KMS-11 (cell line): ENCODE results near the gene P2RY14.

ENCODE experiments used
- H2AFZ ChIP-seq: fragments of 200-600 bp; sonication (generic); 2 replicates; pipeline ENCODE4 v1.6.1; 2016; ENCODE audit warnings: antibody characterized with exemption, mixed run types, low read depth
- H3K27ac ChIP-seq: fragments of 200-600 bp; sonication (generic); 2 replicates; pipeline ENCODE4 v1.6.1; 2016; ENCODE audit warnings: mild to moderate bottlenecking, mixed run types
- H3K27me3 ChIP-seq: fragments of 200-600 bp; sonication (generic); 2 replicates; pipeline ENCODE4 v1.6.1; 2017; ENCODE audit warnings: mild to moderate bottlenecking, low read depth, mixed run types, moderate library complexity; ENCODE audit not compliant: insufficient read depth
- H3K36me3 ChIP-seq: fragments of 200-600 bp; sonication (generic); 2 replicates; pipeline ENCODE4 v1.6.1; 2017; ENCODE audit warnings: mild to moderate bottlenecking, mixed run types; ENCODE audit not compliant: insufficient read depth
- H3K4me1 ChIP-seq: fragments of 200-600 bp; sonication (generic); 2 replicates; pipeline ENCODE4 v1.6.1; 2016; ENCODE audit warnings: mild to moderate bottlenecking, low read depth, mixed run types; ENCODE audit not compliant: poor library complexity, severe bottlenecking
- H3K4me2 ChIP-seq: fragments of 200-600 bp; sonication (generic); 2 replicates; pipeline ENCODE4 v1.7.0; 2016; ENCODE audit warnings: mild to moderate bottlenecking, mixed run types
- H3K4me3 ChIP-seq: fragments of 200-600 bp; sonication (generic); IDR thresholded peaks from 2 replicates; pipeline ENCODE4 v1.6.1; 2017; ENCODE audit warnings: low read depth, low read length, mixed read lengths; ENCODE audit not compliant: insufficient read depth
- H3K79me2 ChIP-seq: fragments of 200-600 bp; sonication (generic); 2 replicates; pipeline ENCODE4 v1.6.1; 2016; ENCODE audit warnings: low read depth, mixed run types; ENCODE audit not compliant: insufficient read depth
- H3K9ac ChIP-seq: fragments of 200-600 bp; sonication (generic); 2 replicates; pipeline ENCODE4 v1.6.1; 2016; ENCODE audit warnings: mild to moderate bottlenecking, mixed run types
- H4K20me1 ChIP-seq: fragments of 200-600 bp; sonication (generic); 2 replicates; pipeline ENCODE4 v1.6.1; 2016; ENCODE audit warnings: mild to moderate bottlenecking, mixed run types; ENCODE audit not compliant: insufficient read depth
- TF ChIP-seq, protein P1 (sequence below): fragments of 200-600 bp; sonication (generic); conservative IDR thresholded peaks from 2 replicates; pipeline ENCODE4 v1.6.1; 2017; ENCODE audit warnings: low read depth, mild to moderate bottlenecking, antibody characterized with exemption, low read length, moderate library complexity, mixed read lengths

Gene P2RY14

DNA sequence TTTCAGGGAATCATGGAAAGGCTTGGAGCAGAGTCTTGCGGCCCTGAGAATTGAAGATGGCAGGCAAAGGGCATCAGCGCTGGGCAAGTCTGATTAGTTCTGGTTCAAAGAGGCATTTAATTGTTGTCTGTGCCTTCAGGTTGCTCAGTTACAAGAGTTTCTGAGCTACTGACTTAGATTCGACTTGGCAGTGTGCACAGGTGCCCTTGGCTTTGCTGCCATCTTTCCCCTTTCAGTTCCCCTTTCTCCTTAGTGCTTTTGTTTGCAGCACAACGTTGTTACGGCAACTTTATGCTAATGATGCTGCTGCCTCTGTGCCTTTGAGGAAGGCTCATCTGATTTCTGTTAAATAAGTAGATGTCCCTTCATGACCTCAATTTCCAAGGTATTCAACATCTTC is 12.5 kb downstream of the P2RY14 start:
- no peaks in the 10 kb centered on the region for H4K20me1 ChIP-seq
- no peak overlapping the region for H2AFZ ChIP-seq
- TF ChIP-seq, protein P1, sequence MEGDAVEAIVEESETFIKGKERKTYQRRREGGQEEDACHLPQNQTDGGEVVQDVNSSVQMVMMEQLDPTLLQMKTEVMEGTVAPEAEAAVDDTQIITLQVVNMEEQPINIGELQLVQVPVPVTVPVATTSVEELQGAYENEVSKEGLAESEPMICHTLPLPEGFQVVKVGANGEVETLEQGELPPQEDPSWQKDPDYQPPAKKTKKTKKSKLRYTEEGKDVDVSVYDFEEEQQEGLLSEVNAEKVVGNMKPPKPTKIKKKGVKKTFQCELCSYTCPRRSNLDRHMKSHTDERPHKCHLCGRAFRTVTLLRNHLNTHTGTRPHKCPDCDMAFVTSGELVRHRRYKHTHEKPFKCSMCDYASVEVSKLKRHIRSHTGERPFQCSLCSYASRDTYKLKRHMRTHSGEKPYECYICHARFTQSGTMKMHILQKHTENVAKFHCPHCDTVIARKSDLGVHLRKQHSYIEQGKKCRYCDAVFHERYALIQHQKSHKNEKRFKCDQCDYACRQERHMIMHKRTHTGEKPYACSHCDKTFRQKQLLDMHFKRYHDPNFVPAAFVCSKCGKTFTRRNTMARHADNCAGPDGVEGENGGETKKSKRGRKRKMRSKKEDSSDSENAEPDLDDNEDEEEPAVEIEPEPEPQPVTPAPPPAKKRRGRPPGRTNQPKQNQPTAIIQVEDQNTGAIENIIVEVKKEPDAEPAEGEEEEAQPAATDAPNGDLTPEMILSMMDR = no peak
- no peak overlapping the region for H3K27ac ChIP-seq
- H3K9ac ChIP-seq = no peak overlapping the region
- no peaks in the 10 kb centered on the region for H3K79me2 ChIP-seq
- no peak overlapping the region for H3K4me3 ChIP-seq
- H3K4me2 ChIP-seq = no peak overlapping the region
- no peaks in the 10 kb centered on the region for H3K36me3 ChIP-seq
- no peaks in the 10 kb centered on the region for H3K4me1 ChIP-seq
- no peaks in the 10 kb centered on the region for H3K27me3 ChIP-seq

DNA sequence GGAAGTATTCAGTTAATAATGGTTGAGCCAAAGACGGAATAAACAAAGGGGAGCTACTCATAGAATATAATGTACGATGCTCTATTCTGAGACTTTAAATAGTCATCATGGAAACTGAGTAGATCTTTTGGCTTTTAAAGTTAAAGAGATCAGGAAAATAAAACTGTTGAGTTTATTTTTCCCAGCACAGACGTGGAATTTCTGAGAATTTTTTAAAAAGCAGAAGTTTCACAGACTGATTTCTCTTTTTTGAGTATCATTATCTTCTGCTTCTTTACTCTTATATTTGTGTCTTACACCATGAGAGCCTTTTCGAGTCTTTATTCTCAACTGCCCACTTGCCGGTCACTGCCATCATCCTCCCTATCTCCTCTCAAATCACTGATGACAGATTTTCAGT is 13.2 kb downstream of the P2RY14 start:
- no peaks in the 10 kb centered on the region for H4K20me1 ChIP-seq
- TF ChIP-seq, protein P1 = no peak
- H3K27ac ChIP-seq = no peak overlapping the region
- H3K9ac ChIP-seq = no peak overlapping the region
- H3K4me2 ChIP-seq = no peak overlapping the region
- no peaks in the 10 kb centered on the region for H3K27me3 ChIP-seq
- H3K4me3 ChIP-seq = no peak overlapping the region
- H3K36me3 ChIP-seq = no peaks in the 10 kb centered on the region
- H3K4me1 ChIP-seq = no peaks in the 10 kb centered on the region
- no peaks in the 10 kb centered on the region for H3K79me2 ChIP-seq
- no peak overlapping the region for H2AFZ ChIP-seq

DNA sequence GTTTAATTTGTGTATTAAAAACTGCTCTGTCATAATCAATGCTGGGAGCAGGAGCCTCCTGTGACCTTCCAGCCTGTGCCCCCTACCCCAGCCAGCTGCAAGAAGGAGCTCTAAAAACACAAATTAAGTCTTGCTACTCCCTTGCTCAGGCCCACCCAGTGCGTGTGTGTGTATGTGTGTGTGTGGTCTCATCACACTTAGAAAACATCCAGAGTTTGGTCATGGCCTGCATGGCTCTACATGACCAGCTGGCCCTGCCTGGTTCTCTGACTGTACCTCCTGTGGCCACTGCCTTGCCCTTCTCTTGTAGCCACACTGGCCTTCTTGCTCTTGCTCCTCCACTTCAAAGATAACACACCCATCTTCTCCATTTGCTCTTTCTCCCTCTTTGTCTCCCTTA is 13.7 kb downstream of the P2RY14 start:
- H3K36me3 ChIP-seq = no peaks in the 10 kb centered on the region
- H3K79me2 ChIP-seq = no peaks in the 10 kb centered on the region
- H3K9ac ChIP-seq = no peak overlapping the region
- H2AFZ ChIP-seq = no peak overlapping the region
- H3K4me3 ChIP-seq = no peak overlapping the region
- H3K27ac ChIP-seq = no peak overlapping the region
- TF ChIP-seq, protein P1 = no peak
- no peak overlapping the region for H3K4me2 ChIP-seq
- H3K4me1 ChIP-seq = no peaks in the 10 kb centered on the region
- no peaks in the 10 kb centered on the region for H3K27me3 ChIP-seq
- H4K20me1 ChIP-seq = no peaks in the 10 kb centered on the region

DNA sequence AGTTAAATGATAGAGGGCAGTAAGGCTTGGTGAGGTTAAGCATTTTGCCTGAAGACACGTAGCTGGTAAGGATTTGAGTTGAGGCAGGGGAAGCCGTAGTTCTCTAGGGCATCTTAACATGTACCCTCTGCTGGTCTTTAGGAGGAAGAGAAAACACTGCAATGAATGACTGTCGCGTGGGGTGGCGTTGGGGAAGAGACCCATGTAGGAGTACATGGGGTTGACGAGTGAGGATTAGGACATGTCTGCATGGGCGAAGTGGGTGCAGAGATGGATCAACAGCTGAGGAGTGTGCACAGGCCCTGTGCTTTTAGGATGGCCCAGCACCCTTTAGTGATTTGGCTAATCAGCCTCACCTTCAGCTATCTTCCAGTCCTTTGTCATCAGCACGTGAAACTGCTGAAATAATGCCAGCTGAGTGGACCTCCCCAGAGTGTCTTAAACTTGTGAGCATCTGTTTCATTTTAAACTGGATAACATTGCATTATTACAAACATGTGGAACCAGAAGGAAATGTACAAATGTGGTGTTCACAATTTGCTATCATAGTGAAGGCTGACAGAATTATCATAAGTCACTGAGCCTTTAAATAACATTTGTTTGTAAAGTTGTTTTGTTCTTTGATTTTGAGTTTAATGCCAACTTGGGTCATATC is 15.3 kb downstream of the P2RY14 start:
- Histone ChIP-seq H3K4me3 (no peak overlapping the region), H3K4me1 (no peaks in the 10 kb centered on the region), H3K27ac (no peak overlapping the region), H3K79me2 (no peaks in the 10 kb centered on the region), H3K4me2 (no peak overlapping the region), H3K9ac (no peak overlapping the region), H3K27me3 (no peaks in the 10 kb centered on the region), H4K20me1 (no peaks in the 10 kb centered on the region), H3K36me3 (no peaks in the 10 kb centered on the region), H2AFZ (no peak overlapping the region)
- TF ChIP-seq, protein P1 = no peak
